Esophagus muscularis mucosa (tissue), 4 donors: ENCODE data around the gene PRSS1.

Experiments used
- CTCF ChIP-seq, 3 experiments: fragments of 200-600 bp in 2 of 3; fragments of 450-650 bp in 1 of 3; sonication (generic) in 2 of 3; IDR thresholded peaks; one replicate each; pipeline ENCODE4 v1.5.1; 2017 to 2019; ENCODE audit warnings: antibody characterized with exemption in 3 of 3, mild to moderate bottlenecking in 2 of 3, moderate library complexity in 1 of 3
- EP300 ChIP-seq: sonication (generic); formaldehyde crosslinking; IDR thresholded peaks from one replicate; pipeline ENCODE4 v1.6.1; 2017; ENCODE audit warnings: antibody characterized with exemption
- POLR2A ChIP-seq: fragments of 450-650 bp; IDR thresholded peaks from one replicate; pipeline ENCODE4 v1.6.1; 2017; ENCODE audit warnings: antibody characterized with exemption, moderate library complexity, mild to moderate bottlenecking, low read depth

GRCh38 chr7:142752376-142753225 is 3.3 kb downstream of the PRSS1 start:
- no peak for TF ChIP-seq CTCF (IDR thresholded peaks at IDR 0.05)
- TF ChIP-seq POLR2A, result no peak
- no peak for TF ChIP-seq EP300
